Right lobe of liver (tissue), 6 donors: Measurements from ENCODE around the gene SHC2. TPM values are rescaled to one million over a fixed set of nuclear protein-coding genes. Genes with fewer than 3 reads are reported as not detected.

Source experiments
- ATAC-seq, 4 donors: fragments of 200-7000 bp; cut with Tn5 transposase; one replicate each; pipeline ENCODE4 v1.9.1; 2020; ENCODE audit warnings: mild to moderate bottlenecking in 4 of 4, moderate library complexity in 4 of 4
- DNase-seq, 3 donors: peaks; one replicate each; pipeline ENCODE4 v3.0.0-alpha.2; 2020
- H3K27ac ChIP-seq, 3 donors: fragments of 200-600 bp; one replicate each; pipeline ENCODE4 v1.8.0; 2022
- H3K27me3 ChIP-seq, 2 donors: fragments of 200-600 bp; one replicate each; pipeline ENCODE4 v1.8.0; 2022
- H3K36me3 ChIP-seq, 4 donors: fragments of 200-600 bp; sonication (generic) in 1 of 4; one replicate each; pipeline versions ENCODE4 v1.5.1 to v1.8.0; 2017 to 2022; ENCODE audit warnings: control low read depth in 1 of 4
- H3K4me1 ChIP-seq, 4 donors: fragments of 200-600 bp; sonication (generic) in 1 of 4; one replicate each; pipeline versions ENCODE4 v1.5.1 to v1.8.0; 2017 to 2022; ENCODE audit warnings: control low read depth in 1 of 4
- H3K4me3 ChIP-seq, 3 donors: fragments of 200-600 bp; one replicate each; pipeline ENCODE4 v1.8.0; 2022
- H3K9me3 ChIP-seq, 4 donors: fragments of 200-600 bp; sonication (generic) in 1 of 4; one replicate each; pipeline versions ENCODE4 v1.5.1 to v1.8.0; 2017 to 2022; ENCODE audit warnings: control low read depth in 1 of 4
- CTCF ChIP-seq, 4 donors: fragments of 200-600 bp in 3 of 4; fragments of 450-650 bp in 1 of 4; IDR thresholded peaks; one replicate each; pipeline versions ENCODE4 v1.5.1 to v1.8.0; 2016 to 2022; ENCODE audit warnings: antibody characterized with exemption in 4 of 4, mild to moderate bottlenecking in 2 of 4
- POLR2A ChIP-seq: fragments of 450-650 bp; IDR thresholded peaks from one replicate; pipeline ENCODE4 v1.6.1; 2017; ENCODE audit warnings: antibody characterized with exemption, mild to moderate bottlenecking
- WGBS: methylation state at CpG from one replicate; pipeline ENCODE4 v1.1.6; 2018; ENCODE audit warnings: low coverage, low lambda C conversion rate; ENCODE audit not compliant: insufficient coverage; ENCODE audit errors: missing lambda C conversion rate; 5-methylcytosine and 5-hydroxymethylcytosine counted together
- intact Hi-C, 2 donors: fragments of 100-400 bp; cut with DNase I; formaldehyde crosslinking; loops; one replicate each; pipeline versions ENCODE4 v1.11.2 to v1.14.1; 2022
- total RNA-seq, 6 experiments: library from RNA; depleted of rRNA in 2 of 6; stranded (reverse); fragments of >200 nt in 2 of 6; fragmentation: NEBNext Ultra II Directional in 3 of 6; extraction: Animal tissue kit (Norgen Biotek cat#: 25700) in 3 of 6; gene quantifications; one replicate each; pipeline versions ENCODE4 v1.1.0 to v1.2.4, GENCODE V29; 2016 to 2023
- donor health status: DM: no; HTN: yes; CAD: no.
- donor health status: DM: no; HTN: no; CAD: no.
- donor health status: DM: no; HTN: no; CAD: no.
- donor health status: DM: no; HTN: yes; CAD: no.
- donor health status: DM: no; HTN: yes; CAD: no.

SHC2 gene
- total RNA-seq, 6 experiments from 2014 or later: 48.4 to 69.9 (median 59.1) TPM

- Histone ChIP-seq H3K27me3 (no peaks in the 10 kb centered on the region), H3K4me3 (no peak overlapping the region), H3K4me1 (no peaks in the 10 kb centered on the region), H3K9me3 (no peaks in the 10 kb centered on the region), H3K36me3 (no peaks in the 10 kb centered on the region), H3K27ac (no peak overlapping the region)
- intact Hi-C loops: no loop called here
- no peak for TF ChIP-seq CTCF (IDR thresholded peaks at IDR 0.05)
- TF ChIP-seq POLR2A: no peak
- DNase-seq: no peak
- no peak for ATAC-seq
- WGBS: 55% methylated on average over 10 of the region's 48 CpGs
These were observed 20.2 kb downstream of the SHC2 start for GRCh38 chr19:440391-441212.

GRCh38 chr19:439167-439900, 21.5 kb downstream of the SHC2 start:
- Histone ChIP-seq H3K4me1 (no peaks in the 10 kb centered on the region), H3K36me3 (peaks cover 0 to 3% (median 0%) of the 10 kb centered on the region in 4 donors), H3K27ac (no peak overlapping the region), H3K4me3 (no peak overlapping the region), H3K27me3 (no peaks in the 10 kb centered on the region), H3K9me3 (no peaks in the 10 kb centered on the region)
- ATAC-seq (no peak), DNase-seq (no peak)
- no peak for TF ChIP-seq POLR2A
- no peak for TF ChIP-seq CTCF (IDR thresholded peaks at IDR 0.05)
- WGBS: 87% methylated on average over 5 of the region's 27 CpGs
- intact Hi-C loops: no loop called here

GRCh38 chr19:438416-438958, 22.3 kb downstream of the SHC2 start:
- 90% methylated on average over 5 of the region's 29 CpGs for whole genome bisulfite sequencing
- Histone ChIP-seq H3K27me3 (no peaks in the 10 kb centered on the region), H3K4me1 (no peaks in the 10 kb centered on the region), H3K9me3 (no peaks in the 10 kb centered on the region), H3K27ac (no peak overlapping the region), H3K4me3 (no peak overlapping the region), H3K36me3 (peaks cover 0 to 7% (median 0%) of the 10 kb centered on the region in 4 donors)
- intact Hi-C loops: no loop called here
- TF ChIP-seq CTCF (IDR thresholded peaks at IDR 0.05) (no peak), POLR2A (no peak)
- ATAC-seq: peak in 1 of 4 donors; percentile 5
- DNase-seq: no peak

DNA sequence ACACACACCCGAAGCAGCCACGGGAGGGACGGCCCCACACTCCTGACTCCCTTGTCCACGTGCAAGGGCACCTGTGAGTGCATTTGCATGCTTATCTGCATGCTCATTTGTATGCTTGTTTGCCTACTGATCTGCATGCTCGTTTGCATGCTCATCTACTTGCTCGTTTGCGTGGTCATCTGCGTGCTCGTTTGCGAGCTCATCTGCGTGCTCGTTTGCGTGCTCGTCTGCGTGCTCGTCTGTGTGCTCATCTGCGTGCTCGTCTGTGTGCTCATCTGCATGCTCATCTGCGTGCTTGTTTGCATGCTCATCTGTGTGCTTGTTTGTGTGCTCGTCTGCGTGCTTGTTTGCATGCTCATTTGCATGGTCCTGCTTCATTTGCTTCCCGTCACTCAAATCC, 23.8 kb downstream of the SHC2 start:
- DNase-seq (no peak), ATAC-seq (no peak)
- Histone ChIP-seq H3K36me3 (peaks cover 0 to 7% (median 0%) of the 10 kb centered on the region in 4 donors), H3K4me1 (no peaks in the 10 kb centered on the region), H3K27me3 (no peaks in the 10 kb centered on the region), H3K4me3 (no peak overlapping the region), H3K9me3 (no peaks in the 10 kb centered on the region), H3K27ac (no peak overlapping the region)
- no peak for TF ChIP-seq CTCF (IDR thresholded peaks at IDR 0.05)
- TF ChIP-seq POLR2A: no peak
- 90% methylated on average over 18 of the region's 22 CpGs for WGBS
- intact Hi-C loops: no loop called here
